ENCODE results near the gene SKP1. TPM values are rescaled to one million over a fixed set of nuclear protein-coding genes. Genes with fewer than 3 reads are reported as not detected.

SKP1 gene
- total RNA-seq, 2 donors from 2014 or later: 284 to 339 TPM

DNA sequence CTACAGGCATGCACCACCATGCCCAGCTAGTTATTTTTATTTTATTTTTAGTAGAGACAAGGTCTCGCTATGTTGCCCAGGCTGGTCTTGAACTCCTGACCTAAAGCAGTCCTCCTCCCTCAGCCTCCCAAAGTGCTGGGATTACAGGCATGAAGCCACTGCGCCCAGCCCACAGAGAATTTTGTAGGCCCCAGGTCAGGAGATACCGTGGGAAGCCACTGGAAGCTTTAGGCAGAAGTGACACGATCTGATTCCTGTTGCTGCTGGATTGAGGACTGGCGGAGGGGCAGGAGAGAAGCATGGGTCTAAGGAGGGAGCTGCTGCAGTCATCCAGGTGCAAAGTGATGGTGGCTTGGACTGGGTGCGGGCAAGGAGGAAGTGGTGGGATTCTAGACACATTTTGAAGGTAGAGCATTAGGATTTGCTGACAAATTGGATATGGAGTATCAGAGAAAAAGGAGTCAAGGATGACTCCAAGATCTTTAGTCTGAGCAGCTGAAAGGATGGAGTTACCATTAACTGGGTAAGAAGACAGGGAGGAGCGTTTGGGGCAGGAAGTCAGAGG, 41.6 kb downstream of the SKP1 start:
- peak in 2 of 3 donors; percentile 2 for DNase-seq
- peaks cover 21% of the 10 kb centered on the region for H3K36me3 Mint-ChIP-seq (ENCODE audit: low read depth)
- H3K4me3 Mint-ChIP-seq: peak overlapping the region; percentile 91
- peak overlapping the region; percentile 100 for H3K27ac Mint-ChIP-seq
- no peaks in the 10 kb centered on the region for H3K27me3 Mint-ChIP-seq
- peaks cover 65% of the 10 kb centered on the region for H3K4me1 Mint-ChIP-seq
- ATAC-seq: no peak
- no peaks in the 10 kb centered on the region for H3K9me3 ChIP-seq (ENCODE audit: control insufficient read depth, low read length, poor library complexity, severe bottlenecking)

DNA sequence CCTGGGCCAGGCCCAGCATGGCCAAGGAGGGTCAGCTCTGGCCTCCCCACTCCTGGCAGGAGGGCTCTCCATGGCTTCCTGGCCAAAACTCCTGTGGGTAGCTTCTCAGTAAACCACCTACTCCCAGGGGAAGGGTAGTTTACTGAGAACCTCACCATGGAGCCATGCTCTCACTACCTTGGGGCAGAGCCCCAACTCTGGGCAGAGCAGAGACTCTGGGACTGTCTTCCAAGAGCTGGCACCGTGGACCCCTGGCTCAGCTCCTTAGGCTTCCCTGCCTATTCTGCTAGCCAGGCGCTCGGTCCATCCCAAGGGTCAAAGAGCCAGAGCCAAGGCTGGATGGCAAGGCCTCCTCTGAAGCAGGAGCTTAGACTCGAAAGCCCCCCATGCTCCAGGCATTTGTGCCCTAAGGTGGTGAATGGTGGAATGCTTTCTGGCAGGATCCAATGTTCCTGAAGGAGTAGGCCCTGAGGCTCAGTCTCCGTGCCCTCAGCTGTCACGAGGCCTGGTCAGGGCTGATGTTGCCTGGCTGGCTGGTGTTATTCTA, 42.7 kb downstream of the SKP1 start:
- peaks cover 23% of the 10 kb centered on the region for H3K36me3 Mint-ChIP-seq (ENCODE audit: low read depth)
- ATAC-seq (no peak), DNase-seq (peak in 2 of 3 donors; percentile 4 to 7)
- H3K27me3 Mint-ChIP-seq: no peaks in the 10 kb centered on the region
- peaks cover 69% of the 10 kb centered on the region for H3K4me1 Mint-ChIP-seq
- peak overlapping the region; percentile 100 for H3K27ac Mint-ChIP-seq
- H3K4me3 Mint-ChIP-seq: peak overlapping the region; percentile 90
- no peaks in the 10 kb centered on the region for H3K9me3 ChIP-seq (ENCODE audit: control insufficient read depth, low read length, poor library complexity, severe bottlenecking)

DNA sequence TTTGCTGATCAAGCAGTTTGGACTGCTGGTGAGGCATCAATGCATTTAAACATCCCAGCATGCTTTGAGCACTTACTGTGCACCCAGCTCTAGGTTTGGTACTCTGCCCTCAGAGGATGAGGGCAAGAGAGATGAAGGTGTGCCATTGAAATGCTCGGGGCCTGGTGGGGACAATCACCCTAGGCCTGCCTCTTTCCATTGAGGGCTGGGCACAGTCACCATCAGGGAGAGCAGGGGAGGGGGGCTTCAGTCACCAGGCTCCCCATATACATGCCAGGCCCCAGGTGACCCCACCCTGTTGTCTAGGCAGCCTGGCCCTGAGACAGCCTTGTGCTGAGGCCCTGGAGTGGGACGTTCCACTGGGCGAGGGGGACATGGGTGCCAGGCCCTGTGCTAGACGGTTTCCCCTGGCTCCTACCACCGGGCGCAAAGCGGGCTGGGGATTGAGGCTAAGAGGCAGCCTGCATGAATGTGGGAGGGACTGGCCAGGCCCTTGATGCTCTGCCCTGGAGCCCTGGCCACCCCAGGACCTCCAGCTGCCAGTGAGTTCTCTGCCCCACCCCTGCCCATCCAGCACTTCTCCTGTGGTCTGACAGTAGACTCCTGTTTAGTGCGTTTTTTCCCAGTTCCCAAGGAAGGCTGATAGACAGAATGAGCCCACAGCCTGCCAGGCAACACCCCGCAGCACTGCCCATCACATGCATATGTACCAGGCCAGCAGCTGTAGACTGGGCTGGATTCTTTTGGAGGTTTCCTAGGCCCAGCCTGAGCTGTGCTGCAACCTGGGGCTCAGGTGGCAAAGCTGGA, 43.4 kb downstream of the SKP1 start:
- peaks cover 21% of the 10 kb centered on the region for H3K36me3 Mint-ChIP-seq (ENCODE audit: low read depth)
- no peaks in the 10 kb centered on the region for H3K27me3 Mint-ChIP-seq
- no peaks in the 10 kb centered on the region for H3K9me3 ChIP-seq (ENCODE audit: control insufficient read depth, low read length, poor library complexity, severe bottlenecking)
- H3K4me3 Mint-ChIP-seq: peak overlapping the region; percentile 90
- H3K4me1 Mint-ChIP-seq: peaks cover 73% of the 10 kb centered on the region
- peak overlapping the region; percentile 100 for H3K27ac Mint-ChIP-seq
- ATAC-seq: no peak
- DNase-seq: peak in 2 of 3 donors; percentile 8 to 11

DNA sequence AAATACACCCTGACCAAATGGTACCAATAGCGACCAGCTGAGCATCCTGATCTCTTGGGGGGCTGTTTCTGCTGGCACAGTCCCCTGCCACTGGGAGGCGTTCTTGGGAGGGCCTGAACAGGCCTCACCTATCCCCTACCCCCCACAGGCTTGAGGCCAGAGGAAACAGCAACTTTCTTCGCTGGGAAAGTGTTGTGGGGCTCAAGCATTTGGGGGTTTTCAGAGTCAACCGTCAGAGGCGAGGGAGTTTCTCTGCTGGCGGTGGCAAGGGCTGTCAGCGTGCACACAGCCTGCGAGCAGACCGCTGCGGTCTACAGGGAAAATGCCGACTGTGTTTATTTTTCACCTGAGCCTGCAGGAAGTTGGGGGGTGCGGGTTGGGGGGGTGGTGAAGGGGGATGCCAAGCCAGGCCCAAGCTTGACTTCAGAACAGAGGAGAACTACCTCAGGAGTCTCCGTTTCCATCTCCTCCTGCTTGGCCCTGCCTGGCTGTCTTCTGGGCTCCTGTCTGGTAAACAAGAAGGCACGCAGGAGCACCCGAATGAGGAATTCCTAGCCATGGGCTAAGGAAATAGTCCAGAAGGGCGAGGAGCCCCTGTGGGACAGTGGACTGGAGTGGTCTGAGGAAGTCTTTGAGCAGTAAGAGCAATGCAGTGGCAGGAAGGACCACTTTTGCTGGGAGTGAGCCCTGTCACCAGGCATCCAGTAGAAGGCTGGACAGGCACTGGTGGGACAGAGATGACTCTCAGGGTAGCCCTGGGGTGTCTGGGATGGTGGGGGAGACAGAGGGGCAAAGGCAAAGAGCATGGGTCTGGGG, 44.2 kb downstream of the SKP1 start:
- H3K36me3 Mint-ChIP-seq (ENCODE audit: low read depth): peaks cover 21% of the 10 kb centered on the region
- peak overlapping the region; percentile 100 for H3K27ac Mint-ChIP-seq
- peaks cover 81% of the 10 kb centered on the region for H3K4me1 Mint-ChIP-seq
- H3K4me3 Mint-ChIP-seq: peak overlapping the region; percentile 90
- ATAC-seq (peak; percentile 86), DNase-seq (peak; percentile 64 to 83 (median 76))
- no peaks in the 10 kb centered on the region for H3K9me3 ChIP-seq (ENCODE audit: control insufficient read depth, low read length, poor library complexity, severe bottlenecking)
- no peaks in the 10 kb centered on the region for H3K27me3 Mint-ChIP-seq

DNA sequence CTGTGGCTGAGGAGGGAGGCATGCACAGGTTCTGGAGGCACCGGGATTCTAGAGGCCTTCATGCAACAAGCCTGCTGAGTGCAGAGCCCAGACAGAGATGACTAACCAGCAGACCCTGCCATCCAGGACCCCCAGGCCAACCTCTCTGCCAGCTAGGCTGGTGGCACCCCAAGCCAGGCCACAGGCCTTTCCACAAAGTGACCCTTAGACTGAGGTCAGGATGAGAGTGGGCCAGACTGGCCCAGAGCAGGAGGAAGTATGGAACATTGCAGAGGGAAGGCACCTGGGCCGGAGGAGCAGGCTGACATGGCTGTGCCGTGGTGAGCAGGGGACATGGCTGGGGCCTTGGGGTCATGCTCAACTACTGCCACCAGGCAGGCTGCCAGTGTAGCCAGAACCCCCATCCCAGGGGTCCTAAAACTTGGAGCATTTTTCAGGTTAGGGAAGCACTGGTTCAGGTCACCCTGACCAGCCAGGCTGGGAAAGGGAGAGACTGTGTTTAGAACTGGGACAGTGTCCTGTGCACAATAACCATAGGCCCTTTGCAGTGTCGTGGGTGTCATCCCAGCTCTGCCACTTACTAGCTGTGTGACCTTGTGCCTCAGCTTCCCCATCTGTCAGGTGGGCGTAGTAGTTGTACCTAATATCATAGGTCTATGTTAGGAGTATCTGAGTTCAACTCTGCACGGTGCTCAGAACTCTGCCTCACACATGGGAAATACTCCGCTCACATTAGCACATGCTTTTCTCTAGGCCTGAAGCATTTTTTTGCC, 45.0 kb downstream of the SKP1 start:
- Mint-ChIP-seq H3K36me3 (ENCODE audit: low read depth) (peaks cover 21% of the 10 kb centered on the region), H3K4me1 (peaks cover 85% of the 10 kb centered on the region), H3K4me3 (peak overlapping the region; percentile 90), H3K27ac (peak overlapping the region; percentile 100), H3K27me3 (no peaks in the 10 kb centered on the region)
- ATAC-seq (no peak), DNase-seq (no peak)
- no peaks in the 10 kb centered on the region for H3K9me3 ChIP-seq (ENCODE audit: control insufficient read depth, low read length, poor library complexity, severe bottlenecking)

DNA sequence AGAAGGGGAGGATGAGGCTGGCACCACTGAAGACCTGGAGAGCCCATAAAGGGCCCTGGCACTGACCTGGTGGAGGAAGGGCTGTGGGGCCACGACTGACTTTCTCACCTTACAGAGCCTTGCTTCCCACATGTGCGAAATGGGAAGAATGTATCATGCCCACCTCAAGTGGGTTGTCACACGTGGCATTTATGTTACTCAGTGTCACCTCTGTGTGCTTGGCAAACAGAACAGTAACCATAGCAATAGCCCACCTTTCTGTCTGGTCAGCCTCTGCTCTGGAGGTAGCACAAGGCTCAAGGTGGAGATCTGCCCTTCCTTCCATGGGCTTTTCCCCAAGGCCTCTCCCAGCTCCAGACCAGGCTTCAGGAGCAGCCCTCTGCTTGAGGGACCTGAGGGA, 45.6 kb downstream of the SKP1 start:
- no peak for ATAC-seq
- peak overlapping the region; percentile 90 for H3K4me3 Mint-ChIP-seq
- H3K4me1 Mint-ChIP-seq: peaks cover 85% of the 10 kb centered on the region
- H3K9me3 ChIP-seq (ENCODE audit: control insufficient read depth, low read length, poor library complexity, severe bottlenecking): no peaks in the 10 kb centered on the region
- H3K27ac Mint-ChIP-seq: peak overlapping the region; percentile 100
- peaks cover 21% of the 10 kb centered on the region for H3K36me3 Mint-ChIP-seq (ENCODE audit: low read depth)
- H3K27me3 Mint-ChIP-seq: no peaks in the 10 kb centered on the region
- DNase-seq: no peak

DNA sequence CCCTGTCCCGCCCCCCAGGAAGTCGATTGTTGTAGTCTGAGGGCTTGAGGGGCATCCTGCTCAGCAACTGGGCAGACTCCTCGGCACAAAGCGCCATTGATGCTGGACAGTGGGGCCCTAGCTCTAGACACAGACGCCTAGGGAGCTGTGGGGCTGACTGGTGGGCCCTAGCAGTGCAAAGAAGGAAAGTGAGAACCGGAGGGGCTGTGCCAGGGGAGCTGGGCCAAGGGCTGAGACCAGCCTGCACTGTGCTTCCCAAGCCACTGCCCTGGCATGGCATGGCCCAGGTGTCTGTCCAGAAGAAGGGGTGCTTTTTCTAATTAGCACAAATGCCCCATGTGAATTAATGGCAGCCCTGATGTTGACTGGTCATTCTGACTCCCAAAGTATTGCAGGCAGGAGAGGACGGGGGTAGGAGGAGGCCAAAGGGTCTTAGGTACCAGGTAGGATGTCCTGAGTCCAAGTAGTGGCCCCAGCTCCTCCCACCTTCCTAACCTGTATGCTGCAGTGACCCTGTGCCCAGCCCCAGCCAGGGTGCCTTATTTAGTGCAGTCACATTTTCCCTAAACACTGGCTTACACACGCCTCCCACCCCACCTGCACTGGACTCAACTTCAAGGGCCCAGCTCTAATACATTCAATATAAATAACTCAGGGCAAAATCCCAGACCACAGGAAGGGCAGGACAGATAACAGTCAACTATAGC, 46.4 kb downstream of the SKP1 start:
- ATAC-seq (no peak), DNase-seq (no peak)
- Mint-ChIP-seq H3K4me1 (peaks cover 84% of the 10 kb centered on the region), H3K27ac (peak overlapping the region; percentile 100), H3K36me3 (ENCODE audit: low read depth) (peaks cover 15% of the 10 kb centered on the region), H3K27me3 (no peaks in the 10 kb centered on the region), H3K4me3 (peak overlapping the region; percentile 90)
- H3K9me3 ChIP-seq (ENCODE audit: control insufficient read depth, low read length, poor library complexity, severe bottlenecking): no peaks in the 10 kb centered on the region

DNA sequence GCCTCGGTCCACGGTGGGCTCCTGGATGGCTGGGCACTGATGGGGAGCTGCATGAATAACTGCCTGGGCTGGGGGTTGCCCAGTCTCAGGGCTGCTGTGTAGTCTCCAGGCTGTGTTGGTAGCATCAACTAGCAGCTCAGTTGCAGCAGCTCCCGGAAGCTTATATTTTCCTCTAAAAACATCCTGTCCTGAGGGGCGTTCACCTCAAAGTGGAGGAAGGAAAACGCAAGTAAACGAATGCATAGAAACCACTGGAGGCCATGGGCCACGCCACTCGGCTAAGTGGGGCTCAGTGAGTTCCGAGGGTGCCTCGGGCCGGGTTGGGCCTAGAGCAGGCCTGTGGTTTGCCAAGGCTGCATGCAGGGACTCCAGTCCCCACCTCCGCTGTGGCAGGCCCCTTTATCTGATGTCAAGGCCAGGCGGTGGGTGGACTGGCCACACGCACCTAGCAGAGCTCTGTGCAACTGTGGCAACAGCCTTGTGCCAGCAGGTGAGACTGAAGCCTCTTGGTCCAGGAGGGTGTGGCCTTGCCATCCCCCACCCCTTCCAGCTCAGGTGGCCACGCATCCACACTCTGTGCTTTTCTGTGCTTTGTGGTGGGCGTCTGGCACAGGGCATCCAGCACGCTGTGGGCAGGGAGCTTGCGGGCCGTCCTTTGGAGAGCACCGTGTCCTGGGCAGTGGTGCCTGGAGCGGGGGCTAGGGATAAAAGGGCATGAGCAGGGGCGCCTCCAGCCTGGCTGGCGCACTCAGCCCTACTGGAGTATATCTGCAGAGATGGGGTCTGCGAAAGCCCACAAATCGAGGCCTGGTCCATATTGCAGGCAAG, 47.1 kb downstream of the SKP1 start:
- peak overlapping the region; percentile 100 for H3K27ac Mint-ChIP-seq
- no peaks in the 10 kb centered on the region for H3K27me3 Mint-ChIP-seq
- DNase-seq (no peak), ATAC-seq (peak; percentile 7)
- H3K4me1 Mint-ChIP-seq: peaks cover 80% of the 10 kb centered on the region
- peak overlapping the region; percentile 90 for H3K4me3 Mint-ChIP-seq
- peaks cover 11% of the 10 kb centered on the region for H3K36me3 Mint-ChIP-seq (ENCODE audit: low read depth)
- no peaks in the 10 kb centered on the region for H3K9me3 ChIP-seq (ENCODE audit: control insufficient read depth, low read length, poor library complexity, severe bottlenecking)

DNA sequence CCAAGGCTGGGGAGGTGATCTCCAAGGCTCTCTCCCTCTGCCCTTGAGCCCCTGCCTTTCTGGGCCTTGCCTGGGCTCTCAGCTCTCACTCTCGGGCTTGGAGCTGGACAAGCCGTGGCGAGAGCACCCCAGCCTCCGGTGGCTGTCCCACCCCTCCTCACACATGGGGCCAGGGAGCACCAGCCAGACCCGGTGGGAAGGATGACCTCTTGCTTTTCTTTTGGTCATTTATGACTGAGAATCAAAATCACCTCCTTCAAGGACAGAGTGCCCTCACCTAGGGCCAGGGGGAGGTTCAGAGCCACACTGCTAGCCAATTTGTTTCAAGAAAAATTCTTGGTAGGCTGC, 48.1 kb downstream of the SKP1 start:
- ATAC-seq: no peak

DNA sequence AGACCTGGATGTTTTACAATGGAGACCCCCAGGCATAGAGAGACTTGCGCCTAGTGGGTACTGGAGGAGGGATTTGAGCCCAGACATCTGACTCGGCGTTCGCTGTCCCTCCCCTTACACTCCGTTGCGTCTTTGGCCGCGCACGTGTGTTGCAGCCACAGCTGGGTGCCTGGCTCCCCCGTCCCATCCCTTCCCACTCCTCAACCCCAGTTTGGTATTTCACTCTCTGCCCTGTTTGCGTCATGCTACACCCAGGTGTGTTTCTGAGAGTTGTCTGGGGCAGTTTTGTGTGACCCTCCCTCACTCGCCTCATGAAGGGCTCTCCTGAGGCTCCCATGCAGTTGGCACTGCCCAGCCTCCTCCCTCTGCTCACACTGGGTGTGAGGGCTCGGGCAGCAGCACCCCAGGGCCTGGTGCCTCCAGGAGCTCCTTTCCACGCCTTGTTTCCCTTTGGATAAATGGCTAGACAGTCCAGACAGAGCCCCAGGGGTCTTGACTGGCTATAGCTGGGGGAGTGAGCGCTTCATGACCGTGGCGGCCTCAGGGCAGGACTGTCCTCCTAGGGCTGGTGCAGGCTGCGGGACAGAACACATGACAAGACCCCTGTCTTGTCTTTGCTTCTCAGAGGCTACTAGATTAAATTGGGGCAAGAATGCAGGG, 48.6 kb downstream of the SKP1 start:
- Mint-ChIP-seq H3K4me3 (peak overlapping the region; percentile 90), H3K4me1 (peaks cover 78% of the 10 kb centered on the region), H3K27ac (peak overlapping the region; percentile 100), H3K27me3 (no peaks in the 10 kb centered on the region), H3K36me3 (ENCODE audit: low read depth) (peaks cover 16% of the 10 kb centered on the region)
- DNase-seq (no peak), ATAC-seq (no peak)
- H3K9me3 ChIP-seq (ENCODE audit: control insufficient read depth, low read length, poor library complexity, severe bottlenecking): no peaks in the 10 kb centered on the region

More for the DNA sequence above, 48.1 kb downstream of the SKP1 start:
- H3K9me3 ChIP-seq (ENCODE audit: control insufficient read depth, low read length, poor library complexity, severe bottlenecking): no peaks in the 10 kb centered on the region
- Mint-ChIP-seq H3K27me3 (no peaks in the 10 kb centered on the region), H3K27ac (peak overlapping the region; percentile 100), H3K4me1 (peaks cover 77% of the 10 kb centered on the region), H3K4me3 (peak overlapping the region; percentile 90), H3K36me3 (ENCODE audit: low read depth) (peaks cover 11% of the 10 kb centered on the region)
- DNase-seq: no peak

DNA sequence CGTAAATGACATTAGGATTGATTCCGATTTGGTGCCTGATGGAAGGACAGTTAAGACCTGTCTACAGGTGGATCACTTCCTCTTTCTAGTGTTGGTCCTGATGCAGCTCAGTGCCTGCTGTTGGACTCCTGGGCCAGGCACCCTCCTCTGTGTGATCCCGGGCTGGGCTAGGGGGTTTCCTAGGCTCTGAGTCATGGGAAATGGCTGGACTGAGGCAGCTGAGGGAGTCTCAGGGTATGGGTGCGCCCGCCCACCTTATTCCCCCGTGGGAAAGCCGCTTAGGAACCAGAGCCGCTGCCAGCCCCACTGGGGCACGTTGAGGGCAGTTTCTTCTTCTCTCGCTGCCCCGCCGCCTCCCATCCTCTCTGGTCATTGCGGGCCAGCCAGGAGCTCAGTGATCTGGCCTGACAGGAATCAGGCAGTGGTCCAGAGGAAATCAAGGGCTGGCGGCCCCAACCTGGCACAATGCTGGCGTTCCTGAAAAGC, 49.3 kb downstream of the SKP1 start:
- Mint-ChIP-seq H3K36me3 (ENCODE audit: low read depth) (peaks cover 12% of the 10 kb centered on the region), H3K4me1 (peaks cover 77% of the 10 kb centered on the region), H3K27me3 (no peaks in the 10 kb centered on the region), H3K27ac (peak overlapping the region; percentile 100), H3K4me3 (peak overlapping the region; percentile 90)
- H3K9me3 ChIP-seq (ENCODE audit: control insufficient read depth, low read length, poor library complexity, severe bottlenecking): no peaks in the 10 kb centered on the region
- peak in 1 of 3 donors; percentile 60 for DNase-seq
- ATAC-seq: peak; percentile 14
